ENCODE results near the gene RAB3IP. TPM values are rescaled to one million over a fixed set of nuclear protein-coding genes. Genes with fewer than 3 reads are reported as not detected.

Gene RAB3IP
- total and polyA plus RNA-seq, 2 of the 4 experiments (the other 2 are of a cell fraction) = 1.5 to 2.7 TPM

- Histone ChIP-seq H2BK120ac (ENCODE audit: low read depth, low read length) (no peak overlapping the region), H4K5ac (ENCODE audit: low read depth, low read length) (no peak overlapping the region), H3K23ac (ENCODE audit: low read depth, low read length) (no peak overlapping the region), H2BK20ac (ENCODE audit: low read depth, low read length) (no peak overlapping the region), H3K36me3 (ENCODE audit: control insufficient read depth, insufficient read depth, low read length) (no peaks in the 10 kb centered on the region), H3K9me3 (ENCODE audit: control insufficient read depth, insufficient read depth, low read length) (no peaks in the 10 kb centered on the region), H3K4me3 (ENCODE audit: insufficient read depth, low read depth, low read length) (no peak overlapping the region), H3K4me2 (ENCODE audit: low read depth, low read length) (no peak overlapping the region), H3K4me1 (ENCODE audit: control insufficient read depth, insufficient read depth, low read length) (no peaks in the 10 kb centered on the region), H4K20me1 (ENCODE audit: insufficient read depth, low read length) (no peaks in the 10 kb centered on the region), H2BK5ac (ENCODE audit: low read depth, low read length, poor library complexity, severe bottlenecking) (no peak overlapping the region), H3K4ac (ENCODE audit: low read depth, low read length) (no peak overlapping the region), H2BK15ac (ENCODE audit: low read depth, low read length) (no peak overlapping the region), H3K79me1 (ENCODE audit: low read depth in 1 of 2, low read length in 2 of 2) (no peaks in the 10 kb centered on the region), H3K56ac (ENCODE audit: extremely low read depth, insufficient read depth, low read length) (no peak overlapping the region), H3K14ac (replicated peaks; ENCODE audit: low read depth, low read length) (no peak overlapping the region), H4K8ac (ENCODE audit: low read depth in 2 of 2, low read length in 2 of 2) (no peak overlapping the region), H3K9ac (ENCODE audit: low read depth, low read length) (no peak overlapping the region), H3K9me1 (ENCODE audit: insufficient read depth, low read length) (no peaks in the 10 kb centered on the region), H2AFZ (replicated peaks; ENCODE audit: low read length, poor library complexity) (no peak overlapping the region), H3K27ac (ENCODE audit: insufficient read depth, low read length) (no peak overlapping the region), H2AK5ac (ENCODE audit: low read depth, low read length) (no peak overlapping the region), H3K27me3 (ENCODE audit: control insufficient read depth, insufficient read depth, low read length) (peaks cover 14% of the 10 kb centered on the region), H3K18ac (ENCODE audit: low read depth, low read length) (no peak overlapping the region), H2AK9ac (replicated peaks; ENCODE audit: low read depth, low read length, poor library complexity) (no peak overlapping the region), H4K91ac (ENCODE audit: insufficient read depth, low read depth, low read length) (no peak overlapping the region)
- TF ChIP-seq, protein P1, sequence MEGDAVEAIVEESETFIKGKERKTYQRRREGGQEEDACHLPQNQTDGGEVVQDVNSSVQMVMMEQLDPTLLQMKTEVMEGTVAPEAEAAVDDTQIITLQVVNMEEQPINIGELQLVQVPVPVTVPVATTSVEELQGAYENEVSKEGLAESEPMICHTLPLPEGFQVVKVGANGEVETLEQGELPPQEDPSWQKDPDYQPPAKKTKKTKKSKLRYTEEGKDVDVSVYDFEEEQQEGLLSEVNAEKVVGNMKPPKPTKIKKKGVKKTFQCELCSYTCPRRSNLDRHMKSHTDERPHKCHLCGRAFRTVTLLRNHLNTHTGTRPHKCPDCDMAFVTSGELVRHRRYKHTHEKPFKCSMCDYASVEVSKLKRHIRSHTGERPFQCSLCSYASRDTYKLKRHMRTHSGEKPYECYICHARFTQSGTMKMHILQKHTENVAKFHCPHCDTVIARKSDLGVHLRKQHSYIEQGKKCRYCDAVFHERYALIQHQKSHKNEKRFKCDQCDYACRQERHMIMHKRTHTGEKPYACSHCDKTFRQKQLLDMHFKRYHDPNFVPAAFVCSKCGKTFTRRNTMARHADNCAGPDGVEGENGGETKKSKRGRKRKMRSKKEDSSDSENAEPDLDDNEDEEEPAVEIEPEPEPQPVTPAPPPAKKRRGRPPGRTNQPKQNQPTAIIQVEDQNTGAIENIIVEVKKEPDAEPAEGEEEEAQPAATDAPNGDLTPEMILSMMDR (conservative IDR thresholded peaks at IDR 0.05; ENCODE audit: low read depth, low read length) = no peak
- no peak for TF ChIP-seq RAD21 (IDR thresholded peaks at IDR 0.05; ENCODE audit: low read length)
- TF ChIP-seq RFX5 (IDR thresholded peaks at IDR 0.05; ENCODE audit: low read depth, low read length) = no peak
- no TSS peak for BruUV-seq (replicated peaks)
- DNase-seq (no peak), ATAC-seq (ENCODE audit: low read depth) (no peak)
- dilution Hi-C loops (cut with HindIII; ENCODE audit: low sequenced_read_pairs, unreplicated experiment) = no loop called here
- no CpG with 5 or more reads among the region's 4 CpGs for WGBS, 2 experiments (ENCODE audit: extremely low coverage in 2 of 2, insufficient read length in 1 of 2)
- intact Hi-C loops (cut with micrococcal nuclease) = no loop called here
- in situ Hi-C loops (cut with MboI; ENCODE audit: low sequenced_read_pairs) = loop anchor here (25.0 kb wide), 1 partner anchor 407 kb away; the partner anchor contains the start of gene LYZ
- ChIA-PET POLR2A (ENCODE audit: unreplicated experiment) (no interaction called here), CTCF (no interaction called here)
Measured at GRCh38 chr12:69744109-69744508, 5.4 kb downstream of the RAB3IP start.
